ENCODE measurements around the gene IPO11. TPM values are rescaled to one million over a fixed set of nuclear protein-coding genes. Genes with fewer than 3 reads are reported as not detected.

IPO11 gene
- total RNA-seq, 1 donor from 2014 or later: 18.3 TPM

DNA sequence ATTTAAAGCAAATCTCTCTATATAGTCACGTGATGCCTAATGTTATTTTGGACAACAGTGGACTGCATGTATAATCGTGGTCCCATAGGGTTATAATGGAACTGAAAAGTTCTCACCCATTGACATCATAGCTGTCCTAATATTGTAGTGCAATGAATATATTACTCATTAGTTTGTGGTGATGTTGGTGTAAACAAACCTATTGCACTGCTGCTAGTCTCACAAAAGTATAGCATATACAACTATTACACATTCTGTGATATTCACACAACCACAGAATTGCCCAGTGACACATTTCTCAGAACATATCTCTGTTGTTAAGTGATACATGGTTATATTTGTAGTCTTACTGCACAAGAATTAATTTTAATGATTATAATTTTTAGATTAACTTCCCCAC is 37.7 kb downstream of the IPO11 start:
- Histone ChIP-seq H3K27me3 (ENCODE audit: control insufficient read depth, insufficient read depth, low read length) (no peaks in the 10 kb centered on the region), H3K4me3 (ENCODE audit: low read depth, low read length) (no peak overlapping the region), H3K36me3 (ENCODE audit: control insufficient read depth, insufficient read depth, low read length) (no peaks in the 10 kb centered on the region)
- DNase-seq (ENCODE audit: low read depth): no peak
- TF ChIP-seq, protein P1, sequence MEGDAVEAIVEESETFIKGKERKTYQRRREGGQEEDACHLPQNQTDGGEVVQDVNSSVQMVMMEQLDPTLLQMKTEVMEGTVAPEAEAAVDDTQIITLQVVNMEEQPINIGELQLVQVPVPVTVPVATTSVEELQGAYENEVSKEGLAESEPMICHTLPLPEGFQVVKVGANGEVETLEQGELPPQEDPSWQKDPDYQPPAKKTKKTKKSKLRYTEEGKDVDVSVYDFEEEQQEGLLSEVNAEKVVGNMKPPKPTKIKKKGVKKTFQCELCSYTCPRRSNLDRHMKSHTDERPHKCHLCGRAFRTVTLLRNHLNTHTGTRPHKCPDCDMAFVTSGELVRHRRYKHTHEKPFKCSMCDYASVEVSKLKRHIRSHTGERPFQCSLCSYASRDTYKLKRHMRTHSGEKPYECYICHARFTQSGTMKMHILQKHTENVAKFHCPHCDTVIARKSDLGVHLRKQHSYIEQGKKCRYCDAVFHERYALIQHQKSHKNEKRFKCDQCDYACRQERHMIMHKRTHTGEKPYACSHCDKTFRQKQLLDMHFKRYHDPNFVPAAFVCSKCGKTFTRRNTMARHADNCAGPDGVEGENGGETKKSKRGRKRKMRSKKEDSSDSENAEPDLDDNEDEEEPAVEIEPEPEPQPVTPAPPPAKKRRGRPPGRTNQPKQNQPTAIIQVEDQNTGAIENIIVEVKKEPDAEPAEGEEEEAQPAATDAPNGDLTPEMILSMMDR (IDR thresholded peaks at IDR 0.05; ENCODE audit: insufficient read depth, low read length, poor library complexity, severe bottlenecking): no peak

DNA sequence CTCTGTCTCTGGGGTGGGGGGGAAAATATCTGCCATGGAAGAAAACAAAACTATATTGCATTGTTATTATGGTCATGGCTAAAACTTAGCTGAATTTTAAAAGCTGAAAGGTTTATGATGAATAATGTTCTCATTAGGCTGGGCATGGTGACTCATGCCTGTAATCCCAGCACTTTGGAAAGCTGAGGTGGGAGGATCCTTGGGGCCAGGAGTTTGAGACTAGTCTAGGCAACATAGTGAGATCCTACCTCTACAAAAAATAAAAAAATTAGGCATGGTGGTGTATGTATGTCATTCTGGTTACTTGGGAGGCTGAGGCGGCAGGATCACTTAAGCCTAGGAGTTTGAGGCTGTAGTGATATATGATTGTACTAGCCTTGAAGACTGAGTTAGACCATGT is 44.5 kb downstream of the IPO11 start:
- no peaks in the 10 kb centered on the region for H3K27me3 ChIP-seq (ENCODE audit: control insufficient read depth, insufficient read depth, low read length)
- TF ChIP-seq, protein P1 (IDR thresholded peaks at IDR 0.05; ENCODE audit: insufficient read depth, low read length, poor library complexity, severe bottlenecking): no peak
- no peak for DNase-seq (ENCODE audit: low read depth)
- no peak overlapping the region for H3K4me3 ChIP-seq (ENCODE audit: low read depth, low read length)
- no peaks in the 10 kb centered on the region for H3K36me3 ChIP-seq (ENCODE audit: control insufficient read depth, insufficient read depth, low read length)

DNA sequence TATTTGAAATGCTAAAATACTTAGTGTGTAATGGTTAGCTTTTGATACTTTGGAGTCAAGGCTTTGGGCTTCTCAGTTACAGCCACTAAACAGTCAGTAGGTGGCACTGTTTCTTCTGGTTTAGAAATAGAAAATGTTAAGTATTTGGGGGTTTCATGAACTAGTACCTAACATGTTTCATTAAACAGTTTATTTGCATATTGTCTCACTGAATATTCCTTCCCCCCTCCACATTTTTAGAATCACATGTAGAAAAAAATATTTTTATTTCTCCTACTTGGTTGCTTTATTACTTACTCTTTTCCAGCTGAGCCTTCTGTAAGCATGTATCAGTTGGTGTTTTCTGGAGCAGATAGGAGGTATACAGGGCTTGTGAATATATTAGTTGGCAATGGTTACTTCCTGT is 48.0 kb downstream of the IPO11 start:
- no peaks in the 10 kb centered on the region for H3K36me3 ChIP-seq (ENCODE audit: control insufficient read depth, insufficient read depth, low read length)
- H3K4me3 ChIP-seq (ENCODE audit: low read depth, low read length): no peak overlapping the region
- TF ChIP-seq, protein P1 (IDR thresholded peaks at IDR 0.05; ENCODE audit: insufficient read depth, low read length, poor library complexity, severe bottlenecking): peak; percentile 67
- DNase-seq (ENCODE audit: low read depth): no peak
- H3K27me3 ChIP-seq (ENCODE audit: control insufficient read depth, insufficient read depth, low read length): no peaks in the 10 kb centered on the region

DNA sequence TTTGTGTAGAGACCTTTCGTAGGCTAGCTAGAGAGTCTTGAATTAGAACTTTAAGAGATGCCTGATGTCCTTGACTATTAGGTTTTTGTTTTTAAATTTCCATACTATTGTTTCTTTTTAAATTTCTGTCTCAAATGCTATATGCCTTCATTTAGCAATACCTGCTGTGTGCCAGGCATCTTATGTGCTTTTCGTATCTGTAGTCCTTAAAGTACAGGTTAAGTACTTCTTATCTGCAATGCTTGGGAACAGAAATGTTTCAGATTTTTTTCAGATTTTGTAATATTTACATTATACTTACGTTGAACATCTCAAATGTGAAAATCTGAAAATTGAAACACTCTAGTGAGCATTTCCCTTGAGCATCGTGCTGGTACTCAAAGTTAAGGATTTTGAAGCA is 49.0 kb downstream of the IPO11 start:
- DNase-seq (ENCODE audit: low read depth): no peak
- Histone ChIP-seq H3K4me3 (ENCODE audit: low read depth, low read length) (no peak overlapping the region), H3K36me3 (ENCODE audit: control insufficient read depth, insufficient read depth, low read length) (no peaks in the 10 kb centered on the region), H3K27me3 (ENCODE audit: control insufficient read depth, insufficient read depth, low read length) (no peaks in the 10 kb centered on the region)
- TF ChIP-seq, protein P1 (IDR thresholded peaks at IDR 0.05; ENCODE audit: insufficient read depth, low read length, poor library complexity, severe bottlenecking): no peak

DNA sequence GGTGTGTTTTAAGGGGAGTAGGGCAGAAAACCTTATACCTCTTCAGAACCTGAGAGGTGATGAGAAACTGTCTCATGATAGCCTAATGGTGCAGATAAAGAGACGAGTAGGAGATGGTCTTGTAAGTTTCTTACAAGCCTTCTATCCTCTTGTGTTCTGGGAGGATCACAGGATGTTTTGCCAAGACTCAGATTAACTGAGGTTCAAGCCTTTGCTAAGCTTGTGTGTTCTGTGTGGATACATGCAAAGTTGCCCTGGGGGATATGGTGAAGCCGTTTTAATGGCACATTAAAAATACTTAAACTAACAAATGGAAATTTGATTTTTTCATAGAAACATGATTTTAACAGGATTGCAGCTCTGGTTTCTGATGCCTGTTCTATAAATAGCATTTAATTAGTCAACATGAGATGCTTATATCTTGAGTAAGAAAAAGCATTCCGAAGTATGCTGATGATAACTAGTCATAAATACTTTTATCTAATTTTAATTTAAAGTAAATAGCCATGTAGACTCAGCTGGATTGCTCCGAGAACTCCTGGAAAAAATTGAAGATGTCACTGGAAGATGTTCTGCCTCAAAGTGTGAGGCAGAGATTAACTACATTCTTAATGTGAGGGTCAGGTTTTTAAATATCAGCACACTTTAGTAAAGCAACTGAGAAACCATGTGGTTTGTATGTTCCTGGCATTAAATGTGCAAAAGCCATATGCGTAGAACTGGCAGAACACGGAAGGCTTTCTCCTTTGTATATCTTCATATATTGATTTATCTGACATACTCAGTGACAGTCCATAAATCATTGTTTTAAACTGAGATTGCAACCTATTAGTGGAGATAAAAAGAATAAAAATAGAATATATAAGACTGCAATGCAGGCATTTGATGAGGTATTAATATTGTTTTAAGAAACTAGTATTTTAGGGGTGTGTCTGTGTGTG is 53.7 kb downstream of the IPO11 start:
- no peak overlapping the region for H3K4me3 ChIP-seq (ENCODE audit: low read depth, low read length)
- TF ChIP-seq, protein P1 (IDR thresholded peaks at IDR 0.05; ENCODE audit: insufficient read depth, low read length, poor library complexity, severe bottlenecking): no peak
- DNase-seq (ENCODE audit: low read depth): no peak

More for the DNA sequence above, 53.7 kb downstream of the IPO11 start:
- Histone ChIP-seq H3K36me3 (ENCODE audit: control insufficient read depth, insufficient read depth, low read length) (no peaks in the 10 kb centered on the region), H3K27me3 (ENCODE audit: control insufficient read depth, insufficient read depth, low read length) (no peaks in the 10 kb centered on the region)
